GM12878 (cell line): ENCODE results near the gene PAX5. TPM values are rescaled to one million over a fixed set of nuclear protein-coding genes. Genes with fewer than 3 reads are reported as not detected.
A peak's percentile ranks its signal among the peaks of the same experiment; 100 is the strongest.

Experiments used
- ATAC-seq: fragments of 200-7000 bp; cut with Tn5 transposase; 3 replicates; pipeline ENCODE4 v1.9.1; 2020; ENCODE audit warnings: mild to moderate bottlenecking, moderate library complexity
- BruUV-seq: library from RNA; stranded (reverse); fragments of 400-500 nt; replicated peaks from 2 replicates; lab custom pipeline; 2021; lab: Mats Ljungman, UMichigan
- CTCF ChIA-PET: fragments of 300-600 bp; sonication (Branson Sonifier 250); formaldehyde crosslinking; extraction: SDS; loops from one replicate; lab custom pipeline; 2021; ENCODE audit warnings: inconsistent platforms; lab: Yijun Ruan, JAX
- POLR2A ChIA-PET: fragments of 350-600 bp; formaldehyde crosslinking; extraction: SDS; loops from one replicate; lab custom pipeline; 2021; ENCODE audit warnings: inconsistent platforms; lab: Charles Lee
- RAD21 ChIA-PET: fragments of 300-600 bp; sonication (Branson Sonifier 250); formaldehyde crosslinking; loops from one replicate; lab custom pipeline; 2023; ENCODE audit warnings: antibody characterized with exemption; ENCODE audit not compliant: unreplicated experiment; lab: Charles Lee
- SMC1A ChIA-PET: fragments of 300-600 bp; sonication (Branson Sonifier 250); formaldehyde crosslinking; loops from one replicate; lab custom pipeline; 2023; ENCODE audit not compliant: unreplicated experiment, uncharacterized antibody; lab: Charles Lee
- DNase-seq: peaks from one replicate; pipeline ENCODE4 v3.0.0-alpha.2; 2011; ENCODE audit warnings: low read depth, low spot score
- FAIRE-seq: peaks from 3 replicates; lab custom pipeline; 2011; peaks lifted over from hg19 to GRCh38; lab: Jason Lieb, UNC
- H2AFZ ChIP-seq: 2 replicates; pipeline ENCODE4 v1.6.0; 2011; ENCODE audit warnings: low read depth, low read length, control low read depth; ENCODE audit not compliant: control insufficient read depth
- H3K27ac ChIP-seq: 2 replicates; pipeline ENCODE4 v1.5.1; 2011; ENCODE audit warnings: control low read depth; ENCODE audit not compliant: control insufficient read depth, insufficient read depth
- H3K27me3 ChIP-seq, 2 experiments: replicated peaks in 1 of 2; 2 replicates each; pipeline versions ENCODE4 v1.6.0 to v1.6.1; 2011; ENCODE audit warnings: low read length in 1 of 2; ENCODE audit not compliant: control insufficient read depth in 2 of 2, insufficient read depth in 2 of 2
- H3K36me3 ChIP-seq, 2 experiments: 2 replicates each; pipeline ENCODE4 v1.5.1; 2011; ENCODE audit warnings: low read length in 1 of 2; ENCODE audit not compliant: control insufficient read depth in 2 of 2, insufficient read depth in 2 of 2
- H3K4me1 ChIP-seq: 2 replicates; pipeline ENCODE4 v1.6.1; 2011; ENCODE audit warnings: mild to moderate bottlenecking, low read length, moderate library complexity, mixed read lengths; ENCODE audit not compliant: control insufficient read depth, insufficient read depth
- H3K4me2 ChIP-seq: 2 replicates; pipeline ENCODE4 v1.6.0; 2011; ENCODE audit warnings: control low read depth; ENCODE audit not compliant: control insufficient read depth, insufficient read depth
- H3K4me3 ChIP-seq: fragments of 200-600 bp; sonication (generic); 2 replicates; pipeline ENCODE4 v1.5.1; 2016
- H3K79me2 ChIP-seq: 2 replicates; pipeline ENCODE4 v1.6.0; 2011; ENCODE audit warnings: low read length; ENCODE audit not compliant: control insufficient read depth, insufficient read depth
- H3K9ac ChIP-seq: 2 replicates; pipeline ENCODE4 v1.8.0; 2011; ENCODE audit warnings: low read length, control low read depth, mixed read lengths; ENCODE audit not compliant: control insufficient read depth, insufficient read depth
- H3K9me3 ChIP-seq: replicated peaks from 3 replicates; pipeline ENCODE4 v1.5.1; 2011; ENCODE audit warnings: mild to moderate bottlenecking, low read length; ENCODE audit not compliant: control insufficient read depth, insufficient read depth
- H4K20me1 ChIP-seq: 2 replicates; pipeline ENCODE4 v1.6.0; 2011; ENCODE audit not compliant: control insufficient read depth, insufficient read depth
- BHLHE40 ChIP-seq, 2 experiments: fragments of 450-650 bp in 1 of 2; IDR thresholded peaks; 2 replicates each; pipeline ENCODE4 v1.6.1; 2011 to 2017; ENCODE audit warnings: low read depth in 2 of 2, borderline replicate concordance in 1 of 2, improper control_type of control experiment in 1 of 2, low read length in 1 of 2, mild to moderate bottlenecking in 1 of 2
- ETV6 ChIP-seq, 2 experiments: fragments of 450-650 bp in 1 of 2; IDR thresholded peaks in 1 of 2; conservative IDR thresholded peaks in 1 of 2; 2 replicates each; pipeline ENCODE4 v1.6.1; 2014; ENCODE audit warnings: antibody characterized with exemption in 1 of 2, borderline replicate concordance in 1 of 2, low read depth in 1 of 2, mild to moderate bottlenecking in 1 of 2, moderate library complexity in 1 of 2
- GATAD2B ChIP-seq: fragments of 450-650 bp; conservative IDR thresholded peaks from 2 replicates; pipeline ENCODE4 v1.6.1; 2017; ENCODE audit warnings: low read depth, mild to moderate bottlenecking, moderate library complexity
- IKZF2 ChIP-seq, 2 experiments: fragments of 450-650 bp; IDR thresholded peaks; 2 replicates each; pipeline ENCODE4 v1.6.1; 2017; ENCODE audit warnings: mild to moderate bottlenecking in 2 of 2, moderate library complexity in 2 of 2
- MLLT1 ChIP-seq: fragments of 450-650 bp; IDR thresholded peaks from 2 replicates; pipeline ENCODE4 v1.6.1; 2016; ENCODE audit warnings: mild to moderate bottlenecking
- SIN3A ChIP-seq: IDR thresholded peaks from 2 replicates; pipeline ENCODE4 v1.6.1; 2012; ENCODE audit warnings: low read depth, low read length, improper control_type of control experiment
- SMC3 ChIP-seq: IDR thresholded peaks from 2 replicates; pipeline ENCODE4 v1.6.1; 2011; ENCODE audit warnings: low read length, improper control_type of control experiment, borderline replicate concordance
- SPI1 ChIP-seq: IDR thresholded peaks from 2 replicates; pipeline ENCODE4 v1.6.1; 2011; ENCODE audit warnings: low read depth, mild to moderate bottlenecking, low read length, moderate library complexity, borderline replicate concordance; ENCODE audit not compliant: insufficient read depth
- WRNIP1 ChIP-seq: IDR thresholded peaks from 2 replicates; pipeline ENCODE4 v1.6.1; 2011; ENCODE audit warnings: low read depth, low read length, improper control_type of control experiment, borderline replicate concordance
- WGBS: methylation state at CpG from one replicate; pipeline ENCODE4 v1.1.6; 2016; ENCODE audit warnings: low lambda C conversion rate; ENCODE audit not compliant: insufficient replicate concordance, insufficient coverage; ENCODE audit errors: missing lambda C conversion rate; 5-methylcytosine and 5-hydroxymethylcytosine counted together
- in situ Hi-C: fragments of 300-500 bp; cut with MboI; formaldehyde crosslinking; loops from 9 replicates; pipeline ENCODE4 v1.14.3; 2018; ENCODE audit warnings: mixed read lengths
- intact Hi-C: fragments of 100-400 bp; cut with micrococcal nuclease; formaldehyde crosslinking; loops from one replicate; pipeline ENCODE4 v1.14.2; 2022; ENCODE audit not compliant: unreplicated experiment
- polyA plus RNA-seq, 11 experiments: library from polyadenylated mRNA; depleted of rRNA in 4 of 11; unstranded in 6 of 11; stranded (reverse) in 5 of 11; fragments of >200 nt; fragmentation: Nextera tagmentation in 4 of 11; fragmentation: Illumina TruSeq in 1 of 11; extraction: Ambion mirVana in 4 of 11; extraction: Trizol in 1 of 11; gene quantifications; 1 replicate in 1 of 11; 2 replicates in 10 of 11; pipeline versions ENCODE4 v1.2.1 to v1.2.3, GENCODE V29; 2011 to 2016; ENCODE audit warnings: inconsistent platforms in 2 of 11, missing spikeins in 2 of 11, low read depth in 1 of 11
- total RNA-seq, 4 experiments: library from RNA; depleted of rRNA in 3 of 4; stranded (reverse); fragments of >200 nt in 3 of 4; fragmentation: Illumina TruSeq in 1 of 4; extraction: Trizol in 1 of 4; gene quantifications; 2 replicates each; pipeline versions ENCODE4 v1.2.1 to v1.2.3, GENCODE V29; 2013 to 2021
- TF ChIP-seq, protein P1 (sequence below): IDR thresholded peaks from 2 replicates; pipeline ENCODE4 v1.6.1; 2012; ENCODE audit warnings: low read depth, low read length, improper control_type of control experiment

PAX5 gene
- total and polyA plus RNA-seq, 10 of the 15 experiments (the other 5 are each of a cell fraction or from before 2014, with no cell fraction given): 2.2 to 123 (median 31.9) TPM

- TF ChIP-seq MLLT1: peak; percentile 98
Observed at GRCh38 chr9:37035648-37036370, 1.7 kb upstream of the PAX5 start (continued).

DNA sequence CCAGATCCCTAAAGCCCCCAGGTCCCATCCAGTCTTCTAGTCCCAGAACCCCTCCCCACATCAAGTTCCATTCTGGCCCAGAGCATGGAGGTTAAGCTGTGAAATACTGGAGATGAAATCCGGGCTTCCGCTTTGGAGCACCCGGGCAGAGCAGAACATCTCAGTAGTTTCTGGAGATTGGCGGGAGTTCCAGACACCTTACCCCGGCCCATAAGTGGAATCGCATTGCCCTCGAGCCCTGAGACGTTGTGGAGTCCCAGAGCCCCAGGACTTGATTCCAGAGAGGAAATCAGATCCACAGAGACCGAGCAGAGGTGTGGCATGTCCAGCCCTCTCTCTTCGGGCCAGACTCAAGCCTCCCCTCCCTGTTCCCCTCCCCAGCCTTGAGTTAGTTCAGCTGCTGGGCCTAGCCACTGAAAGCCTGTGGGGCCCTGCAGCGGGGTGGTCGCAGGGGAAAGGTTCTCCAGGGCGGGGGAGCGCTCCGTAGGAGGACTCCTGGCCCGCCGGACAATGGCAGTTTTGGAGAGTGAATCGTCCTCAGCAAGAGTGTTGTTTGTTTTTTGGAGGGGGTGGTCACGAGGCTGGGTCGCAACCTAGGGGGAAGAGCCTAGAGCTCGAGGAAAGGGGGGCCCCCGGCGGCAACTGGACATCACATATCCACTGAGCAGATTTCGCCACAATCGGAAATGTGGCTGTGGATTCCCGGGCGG, 1.0 kb upstream of the PAX5 start:
- RAD21 ChIA-PET: interaction anchor here (0.7 to 2.8 kb wide), 11 partner anchors 10 to 293 kb away, joined by 3 to 14 read pairs (median 3); no protein-coding TSS in a partner anchor
- Histone ChIP-seq H3K36me3 (no peaks in the 10 kb centered on the region), H3K4me3 (peak overlapping the region; percentile 96), H3K27me3 (no peaks in the 10 kb centered on the region), H3K9me3 (no peaks in the 10 kb centered on the region), H3K9ac (peak overlapping the region; percentile 90), H4K20me1 (no peaks in the 10 kb centered on the region; the same call in 1 of the 2 replicates), H3K79me2 (peaks cover 79% of the 10 kb centered on the region), H3K4me2 (peak overlapping the region; percentile 98), H3K27ac (peak overlapping the region; percentile 92), H3K4me1 (peaks cover 17% of the 10 kb centered on the region), H2AFZ (peak overlapping the region; percentile 76)
- intact Hi-C loops: loop anchor here (2.0 to 5.0 kb wide), 7 partner anchors 46 to 432 kb away; partner anchors contain the start of genes ZBTB5 and ZCCHC7
- WGBS: under 1% methylated on average over 24 of the region's 27 CpGs
- DNase-seq (no peak), FAIRE-seq (no peak), ATAC-seq (peak; percentile 1)
- no TSS peak for BruUV-seq
- POLR2A ChIA-PET: interaction anchor here (0.8 to 3.4 kb wide), 13 partner anchors 24 to 376 kb away, joined by 3 to 24 read pairs (median 4); partner anchors contain the start of gene ZCCHC7
- SMC1A ChIA-PET: interaction anchor here (0.8 to 2.3 kb wide), 7 partner anchors 39 to 294 kb away, joined by 3 to 10 read pairs (median 5); partner anchors contain the start of gene ZCCHC7
- CTCF ChIA-PET: interaction anchor here (0.6 to 4.4 kb wide), 8 partner anchors 31 to 294 kb away, joined by 3 to 41 read pairs (median 3); no protein-coding TSS in a partner anchor
- in situ Hi-C loops: no loop called here
- 0 out of 2 replicates have a peak, but pooled peaks have one; percentile 42 for TF ChIP-seq SIN3A
- TF ChIP-seq GATAD2B: peak; percentile 3; the same call in 1 of the 2 replicates
- TF ChIP-seq BHLHE40 (IDR thresholded peaks at IDR 0.05; ENCODE audit: borderline replicate concordance in 1 of 2, low read depth in 2 of 2, low read length in 1 of 2): peak in 1 of 2 experiments; percentile 43; a peak in 1 of 4 replicates
- 0 out of 4 replicates have a peak, but pooled peaks of 1 of the 2 experiments have one; percentile 6 for TF ChIP-seq IKZF2 (IDR thresholded peaks at IDR 0.05)
- TF ChIP-seq, protein P1, sequence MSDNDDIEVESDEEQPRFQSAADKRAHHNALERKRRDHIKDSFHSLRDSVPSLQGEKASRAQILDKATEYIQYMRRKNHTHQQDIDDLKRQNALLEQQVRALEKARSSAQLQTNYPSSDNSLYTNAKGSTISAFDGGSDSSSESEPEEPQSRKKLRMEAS: no peak
- 0 out of 4 replicates have a peak, but pooled peaks of 1 of the 2 experiments have one; percentile 14 for TF ChIP-seq ETV6 (conservative IDR thresholded peaks at IDR 0.05 in 1 of 2, IDR thresholded peaks at IDR 0.05 in 1 of 2; ENCODE audit: borderline replicate concordance in 1 of 2, low read depth in 1 of 2)
- TF ChIP-seq WRNIP1: 0 out of 2 replicates have a peak, but pooled peaks have one; percentile 15
- peak; percentile 69; the same call in 1 of the 2 replicates for TF ChIP-seq MLLT1
- no peak for TF ChIP-seq SMC3
- TF ChIP-seq SPI1: peak; percentile 28; the same call in 1 of the 2 replicates
